Liver (tissue), 9 donors: ENCODE data around the gene C10orf67. TPM values are rescaled to one million over a fixed set of nuclear protein-coding genes. Genes with fewer than 3 reads are reported as not detected.

Experiments used
- DNase-seq: peaks from one replicate; pipeline ENCODE4 v3.0.0-alpha.2; 2017; ENCODE audit warnings: low spot score
- H3K27ac ChIP-seq, 2 donors: one replicate each; pipeline ENCODE4 v1.7.0; 2013; ENCODE audit warnings: inconsistent platforms in 2 of 2, low read length in 2 of 2, control low read depth in 1 of 2, low read depth in 1 of 2, mild to moderate bottlenecking in 1 of 2
- H3K27me3 ChIP-seq, 4 donors: one replicate each; pipeline versions ENCODE4 v1.6.1 to v1.7.0; 2013; ENCODE audit warnings: low read length in 3 of 4, inconsistent platforms in 1 of 4, mild to moderate bottlenecking in 1 of 4, moderate library complexity in 1 of 4; ENCODE audit not compliant: control insufficient read depth in 4 of 4, insufficient read depth in 4 of 4
- H3K36me3 ChIP-seq, 4 donors: one replicate each; pipeline versions ENCODE4 v1.6.1 to v1.7.0; 2013; ENCODE audit warnings: low read length in 3 of 4, mild to moderate bottlenecking in 3 of 4, low read depth in 1 of 4, moderate library complexity in 1 of 4; ENCODE audit not compliant: control insufficient read depth in 4 of 4, insufficient read depth in 3 of 4
- H3K4me1 ChIP-seq, 4 donors: one replicate each; pipeline versions ENCODE4 v1.6.1 to v1.7.0; 2013; ENCODE audit warnings: low read length in 3 of 4, mild to moderate bottlenecking in 3 of 4, moderate library complexity in 1 of 4; ENCODE audit not compliant: control insufficient read depth in 4 of 4, insufficient read depth in 4 of 4
- H3K4me3 ChIP-seq, 3 donors: one replicate each; pipeline versions ENCODE4 v1.6.1 to v1.7.0; 2013; ENCODE audit warnings: low read length in 3 of 3, control low read depth in 1 of 3, low read depth in 1 of 3, mild to moderate bottlenecking in 1 of 3
- H3K9ac ChIP-seq, 2 donors: one replicate each; pipeline ENCODE4 v1.7.0; 2013; ENCODE audit warnings: low read length in 2 of 2, mild to moderate bottlenecking in 2 of 2, moderate library complexity in 2 of 2, control low read depth in 1 of 2, low read depth in 1 of 2
- H3K9me3 ChIP-seq, 4 donors: one replicate each; pipeline versions ENCODE4 v1.6.1 to v1.7.0; 2013; ENCODE audit warnings: low read length in 3 of 4; ENCODE audit not compliant: control insufficient read depth in 4 of 4
- CTCF ChIP-seq: fragments of 150-350 bp; IDR thresholded peaks from 2 replicates; pipeline ENCODE4 v1.5.1; 2017; ENCODE audit warnings: improper control_type of control experiment, low read depth, low read length; ENCODE audit not compliant: missing input control
- EGR1 ChIP-seq, 2 donors: IDR thresholded peaks; 2 replicates each; pipeline ENCODE4 v1.6.1; 2016 to 2018; ENCODE audit warnings: antibody characterized with exemption in 2 of 2, low read depth in 2 of 2
- FOXA1 ChIP-seq: IDR thresholded peaks from 2 replicates; pipeline ENCODE4 v1.6.1; 2016; ENCODE audit warnings: antibody characterized with exemption
- FOXA2 ChIP-seq: IDR thresholded peaks from 2 replicates; pipeline ENCODE4 v1.6.1; 2016; ENCODE audit warnings: antibody characterized with exemption
- GABPA ChIP-seq, 2 donors: IDR thresholded peaks in 1 of 2; conservative IDR thresholded peaks in 1 of 2; 2 replicates each; pipeline ENCODE4 v1.6.1; 2016; ENCODE audit warnings: antibody characterized with exemption in 2 of 2, mild to moderate bottlenecking in 1 of 2, moderate library complexity in 1 of 2
- HNF4A ChIP-seq, 2 donors: conservative IDR thresholded peaks; 2 replicates each; pipeline ENCODE4 v1.6.1; 2016; ENCODE audit warnings: antibody characterized with exemption in 2 of 2, mild to moderate bottlenecking in 2 of 2
- HNF4G ChIP-seq: IDR thresholded peaks from 2 replicates; pipeline ENCODE4 v1.6.1; 2016; ENCODE audit warnings: antibody characterized with exemption
- JUND ChIP-seq, 2 donors: IDR thresholded peaks; 2 replicates each; pipeline ENCODE4 v1.6.1; 2016; ENCODE audit warnings: antibody characterized with exemption in 2 of 2
- NR2F2 ChIP-seq: IDR thresholded peaks from 2 replicates; pipeline ENCODE4 v1.6.1; 2016; ENCODE audit warnings: antibody characterized with exemption
- RAD21 ChIP-seq, 2 donors: IDR thresholded peaks; 2 replicates each; pipeline ENCODE4 v1.6.1; 2016; ENCODE audit warnings: antibody characterized with exemption in 2 of 2, mild to moderate bottlenecking in 2 of 2
- REST ChIP-seq: IDR thresholded peaks from 2 replicates; pipeline ENCODE4 v1.6.1; 2016; ENCODE audit warnings: antibody characterized with exemption, mild to moderate bottlenecking
- RXRA ChIP-seq, 2 donors: IDR thresholded peaks; 2 replicates each; pipeline ENCODE4 v1.6.1; 2017 to 2018; ENCODE audit warnings: antibody characterized with exemption in 2 of 2, mild to moderate bottlenecking in 1 of 2
- SP1 ChIP-seq: IDR thresholded peaks from 2 replicates; pipeline ENCODE4 v1.6.1; 2018; ENCODE audit warnings: antibody characterized with exemption, mild to moderate bottlenecking
- TAF1 ChIP-seq: conservative IDR thresholded peaks from 2 replicates; pipeline ENCODE4 v1.6.1; 2016; ENCODE audit warnings: antibody characterized with exemption, mild to moderate bottlenecking
- YY1 ChIP-seq: IDR thresholded peaks from 2 replicates; pipeline ENCODE4 v1.6.1; 2016; ENCODE audit warnings: antibody characterized with exemption, mild to moderate bottlenecking
- ZBTB33 ChIP-seq: IDR thresholded peaks from 2 replicates; pipeline ENCODE4 v1.6.1; 2016; ENCODE audit warnings: antibody characterized with exemption
- WGBS: extraction: QIAGEN DNeasy Blood & Tissue Kit; methylation state at CpG from one replicate; pipeline ENCODE4 v1.1.7; 2013; 5-methylcytosine and 5-hydroxymethylcytosine counted together
- polyA plus RNA-seq, 2 donors: library from polyadenylated mRNA; stranded (reverse) in 1 of 2; unstranded in 1 of 2; fragments of 200-250 nt in 1 of 2; fragments of >200 nt in 1 of 2; fragmentation: Nextera tagmentation in 1 of 2; extraction: Ambion mirVana in 1 of 2; gene quantifications; one replicate each; pipeline versions ENCODE4 v1.2.1 to v1.2.3, GENCODE V29; 2013 to 2015
- total RNA-seq, 2 donors: library from RNA; depleted of rRNA; stranded (reverse); fragments of >200 nt; gene quantifications; one replicate each; pipeline ENCODE4 v1.2.3, GENCODE V29; 2014
- TF ChIP-seq, protein P1 (sequence below): IDR thresholded peaks from 2 replicates; pipeline ENCODE4 v1.6.1; 2016; ENCODE audit warnings: antibody characterized with exemption
- TF ChIP-seq, protein P2 (sequence below): IDR thresholded peaks from 2 replicates; pipeline ENCODE4 v1.6.1; 2016; ENCODE audit warnings: antibody characterized with exemption
- donor health status: healthy.
- donor health status: healthy.
- donor health status: healthy.
- donor health status: healthy.
- donor health status: healthy.

The C10orf67 gene
- total and polyA plus RNA-seq, 4 donors: 0.02 TPM; not detected in 3

- no peak for TF ChIP-seq REST
- TF ChIP-seq, protein P1, sequence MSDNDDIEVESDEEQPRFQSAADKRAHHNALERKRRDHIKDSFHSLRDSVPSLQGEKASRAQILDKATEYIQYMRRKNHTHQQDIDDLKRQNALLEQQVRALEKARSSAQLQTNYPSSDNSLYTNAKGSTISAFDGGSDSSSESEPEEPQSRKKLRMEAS: no peak
Measured at GRCh38 chr10:23281044-23281433, 63.6 kb downstream of the C10orf67 start (continued).

DNA sequence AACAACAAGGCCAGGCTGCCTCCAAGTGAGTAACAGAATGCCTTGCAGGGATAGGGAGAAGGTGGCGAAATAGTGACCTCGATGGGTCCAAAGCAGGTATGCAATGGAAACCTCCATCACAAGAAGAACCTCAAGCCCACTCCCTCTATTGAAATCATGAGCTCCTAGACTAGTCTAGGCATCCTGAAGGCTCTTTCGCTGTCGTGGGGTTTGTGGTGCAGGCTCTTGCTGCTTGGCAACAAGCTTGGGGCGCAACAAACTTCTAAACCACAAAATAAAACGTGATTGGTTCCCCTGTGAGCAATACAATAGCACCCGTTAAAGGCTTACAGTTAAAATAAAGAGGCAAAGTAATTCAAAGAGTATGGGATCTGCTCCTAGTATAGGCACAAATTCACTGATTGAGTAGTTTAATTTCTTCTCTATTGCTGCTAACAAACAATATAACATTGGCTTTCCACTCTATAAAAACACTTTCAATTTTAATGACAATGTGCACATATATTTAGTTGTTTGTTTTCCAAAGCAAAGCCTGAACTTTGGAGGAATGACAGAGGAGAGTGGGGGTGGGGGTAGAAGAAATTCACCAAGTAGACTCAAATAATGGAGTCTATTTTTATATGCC lies 64.1 kb downstream of the C10orf67 start:
- no peak overlapping the region for H3K9ac ChIP-seq
- H3K36me3 ChIP-seq: no peaks in the 10 kb centered on the region
- no peaks in the 10 kb centered on the region for H3K9me3 ChIP-seq
- WGBS: 50% methylated on average over 7 of the region's 7 CpGs
- no peak for DNase-seq
- H3K4me1 ChIP-seq: no peaks in the 10 kb centered on the region
- H3K4me3 ChIP-seq: no peak overlapping the region
- no peak overlapping the region for H3K27ac ChIP-seq
- no peaks in the 10 kb centered on the region for H3K27me3 ChIP-seq
- TF ChIP-seq YY1: no peak
- TF ChIP-seq EGR1 (IDR thresholded peaks at IDR 0.05; ENCODE audit: low read depth in 2 of 2): no peak
- TF ChIP-seq NR2F2: no peak
- no peak for TF ChIP-seq FOXA2
- TF ChIP-seq JUND (IDR thresholded peaks at IDR 0.05): no peak
- TF ChIP-seq ZBTB33: no peak
- no peak for TF ChIP-seq REST
- no peak for TF ChIP-seq RXRA (IDR thresholded peaks at IDR 0.05)
- TF ChIP-seq CTCF: no peak
- no peak for TF ChIP-seq GABPA (IDR thresholded peaks at IDR 0.05 in 1 of 2, conservative IDR thresholded peaks at IDR 0.05 in 1 of 2)
- TF ChIP-seq, protein P1: no peak
- TF ChIP-seq RAD21 (IDR thresholded peaks at IDR 0.05): no peak
- TF ChIP-seq FOXA1: no peak
- TF ChIP-seq SP1: no peak
- TF ChIP-seq HNF4G: no peak
- TF ChIP-seq TAF1: no peak
- TF ChIP-seq HNF4A (conservative IDR thresholded peaks at IDR 0.05): no peak
- TF ChIP-seq, protein P2, sequence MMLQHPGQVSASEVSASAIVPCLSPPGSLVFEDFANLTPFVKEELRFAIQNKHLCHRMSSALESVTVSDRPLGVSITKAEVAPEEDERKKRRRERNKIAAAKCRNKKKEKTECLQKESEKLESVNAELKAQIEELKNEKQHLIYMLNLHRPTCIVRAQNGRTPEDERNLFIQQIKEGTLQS: no peak
